GM18909 (cell line): Measurements from ENCODE around the gene COX19.
A peak's percentile ranks its signal among the peaks of the same experiment; 100 is the strongest.
"Not testable (repeated sequence)": the region's sequence is repeated elsewhere in the genome, so short reads cannot be mapped to it uniquely, and the experiment has no call there.

Source experiments
- ATAC-seq: cut with Tn5 transposase; IDR thresholded peaks from one replicate; pipeline ENCODE4 v1.9.1; 2021; ENCODE audit warnings: mild to moderate bottlenecking; ENCODE audit not compliant: unreplicated experiment, poor library complexity

Gene COX19

GRCh38 chr7:949021-949934 is 26.1 kb downstream of the COX19 start:
- ATAC-seq: no peak

GRCh38 chr7:947391-948210 is 27.7 kb downstream of the COX19 start:
- no peak for ATAC-seq

- no peak for ATAC-seq
Measured at GRCh38 chr7:946256-946996, 28.9 kb downstream of the COX19 start.

GRCh38 chr7:945556-946255 is 29.6 kb downstream of the COX19 start:
- no peak for ATAC-seq

- no peak for ATAC-seq
Measured at GRCh38 chr7:945147-945555, 30.2 kb downstream of the COX19 start.

GRCh38 chr7:944744-945143 is 30.6 kb downstream of the COX19 start:
- ATAC-seq: no peak

GRCh38 chr7:943793-944192 is 31.6 kb downstream of the COX19 start:
- not testable (repeated sequence) for ATAC-seq

- ATAC-seq: no peak
Measured at GRCh38 chr7:940599-941408, 34.5 kb downstream of the COX19 start.

GRCh38 chr7:939843-940242 is 35.5 kb downstream of the COX19 start:
- no peak for ATAC-seq

- ATAC-seq: no peak
Measured at GRCh38 chr7:938546-939185, 36.7 kb downstream of the COX19 start.

GRCh38 chr7:937856-938484 is 37.4 kb downstream of the COX19 start:
- no peak for ATAC-seq

GRCh38 chr7:936386-937054 is 38.8 kb downstream of the COX19 start:
- ATAC-seq: peak; percentile 85

GRCh38 chr7:935874-936385 is 39.4 kb downstream of the COX19 start:
- ATAC-seq: no peak

GRCh38 chr7:935164-935873 is 40.0 kb downstream of the COX19 start:
- no peak for ATAC-seq

- ATAC-seq: no peak
Measured at GRCh38 chr7:934469-935163, 40.7 kb downstream of the COX19 start.

GRCh38 chr7:932651-932975 is 42.7 kb downstream of the COX19 start:
- ATAC-seq: no peak
